Right lobe of liver (tissue), 4 donors: ENCODE measurements around the gene KCNB1.

Experiments used
- CTCF ChIP-seq, 4 donors: fragments of 200-600 bp in 3 of 4; fragments of 450-650 bp in 1 of 4; IDR thresholded peaks; one replicate each; pipeline versions ENCODE4 v1.5.1 to v1.8.0; 2016 to 2022; ENCODE audit warnings: antibody characterized with exemption in 4 of 4, mild to moderate bottlenecking in 2 of 4
- POLR2A ChIP-seq: fragments of 450-650 bp; IDR thresholded peaks from one replicate; pipeline ENCODE4 v1.6.1; 2017; ENCODE audit warnings: antibody characterized with exemption, mild to moderate bottlenecking
- donor health status: DM: no; HTN: no; CAD: no.
- donor health status: DM: no; HTN: no; CAD: no.
- donor health status: DM: no; HTN: yes; CAD: no.

- no peak for TF ChIP-seq CTCF (IDR thresholded peaks at IDR 0.05)
- TF ChIP-seq POLR2A = no peak
These were observed 68.8 kb downstream of the KCNB1 start for GRCh38 chr20:49413677-49414076.
